Adrenal gland (tissue), 5 donors: Measurements from ENCODE around the gene DIP2C.
"Not testable (repeated sequence)": the region's sequence is repeated elsewhere in the genome, so short reads cannot be mapped to it uniquely, and the experiment has no call there.

ENCODE experiments used
- CTCF ChIP-seq, 6 experiments: fragments of 450-650 bp in 4 of 6; fragments of 200-600 bp in 2 of 6; sonication (generic) in 1 of 6; IDR thresholded peaks; 1 replicate in 5 of 6; 2 replicates in 1 of 6; pipeline versions ENCODE4 v1.5.1 to v1.8.0; 2016 to 2021; ENCODE audit warnings: antibody characterized with exemption in 6 of 6, mild to moderate bottlenecking in 2 of 6, moderate library complexity in 1 of 6
- POLR2A ChIP-seq, 2 donors: fragments of 450-650 bp; IDR thresholded peaks; one replicate each; pipeline ENCODE4 v1.6.1; 2017; ENCODE audit warnings: antibody characterized with exemption in 2 of 2, mild to moderate bottlenecking in 2 of 2, moderate library complexity in 1 of 2
- donor health status: DM: no; HTN: no; CAD: no.

DNA sequence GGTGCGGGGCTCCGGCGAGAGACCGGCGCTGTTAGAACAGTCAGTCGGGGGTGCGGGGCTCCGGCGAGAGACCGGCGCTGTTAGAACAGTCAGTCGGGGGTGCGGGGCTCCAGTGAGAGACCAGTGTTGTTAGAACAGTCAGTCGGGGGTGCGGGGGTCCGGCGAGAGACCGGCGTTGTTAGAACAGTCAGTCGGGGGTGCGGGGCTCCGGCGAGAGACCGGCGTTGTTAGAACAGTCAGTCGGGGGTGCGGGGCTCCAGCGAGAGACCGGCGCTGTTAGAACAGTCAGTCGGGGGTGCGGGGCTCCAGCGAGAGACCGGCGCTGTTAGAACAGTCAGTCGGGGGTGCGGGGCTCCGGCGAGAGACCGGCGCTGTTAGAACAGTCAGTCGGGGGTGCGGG is 366.4 kb downstream of the DIP2C start:
- not testable (repeated sequence) for TF ChIP-seq CTCF, POLR2A (IDR thresholded peaks at IDR 0.05)
